SW 1271 (cell line): Measurements from ENCODE around the gene CSF1R.
A peak's percentile ranks its signal among the peaks of the same experiment; 100 is the strongest.

Experiments
- DNase-seq, 2 experiments: peaks; one replicate each; lab custom pipeline; 2025; lab: John Stamatoyannopoulos, UW

CSF1R gene

DNA sequence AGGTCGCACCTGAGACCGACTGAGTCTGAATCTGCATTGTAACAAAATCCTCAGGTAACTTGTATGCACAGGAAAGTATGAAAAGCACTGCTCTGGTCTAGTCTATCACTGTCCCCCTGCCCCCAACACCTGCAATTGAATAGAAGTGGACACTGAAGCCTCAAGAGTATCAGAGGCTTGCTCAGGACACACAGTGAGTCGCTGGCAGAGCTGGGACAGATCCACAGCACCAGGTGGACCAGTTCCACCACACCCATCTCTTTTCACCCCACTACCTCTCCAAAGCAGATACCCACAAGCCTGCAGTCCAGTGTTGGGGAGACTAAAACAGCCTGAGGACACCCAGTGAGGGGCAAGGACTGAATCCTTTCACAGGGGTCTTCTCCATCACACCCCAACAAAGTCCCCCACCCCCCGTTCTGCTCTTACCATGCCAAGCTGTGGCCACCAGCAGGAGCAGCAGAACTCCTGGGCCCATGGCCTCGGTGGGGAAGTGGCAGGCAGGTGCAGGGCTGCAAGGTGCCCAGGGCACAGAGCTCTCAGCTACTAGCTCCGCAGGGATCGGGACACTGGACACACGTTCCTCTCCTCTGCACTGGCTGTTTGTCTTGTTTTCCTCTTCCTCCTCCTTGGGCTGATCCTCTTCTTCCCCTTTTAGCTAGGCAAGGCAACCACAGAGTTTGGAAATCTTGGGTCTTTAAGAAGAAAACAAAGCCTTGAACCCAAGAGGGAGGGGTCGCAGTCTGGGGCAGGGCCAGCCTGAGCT, at the start of gene CSF1R:
Gene CSF1R, minus strand, starts transcription at position 605 of the 766 bp plus-strand sequence. Its CDS starts 127 bp downstream, at position 478.
- DNase-seq = no peak

DNA sequence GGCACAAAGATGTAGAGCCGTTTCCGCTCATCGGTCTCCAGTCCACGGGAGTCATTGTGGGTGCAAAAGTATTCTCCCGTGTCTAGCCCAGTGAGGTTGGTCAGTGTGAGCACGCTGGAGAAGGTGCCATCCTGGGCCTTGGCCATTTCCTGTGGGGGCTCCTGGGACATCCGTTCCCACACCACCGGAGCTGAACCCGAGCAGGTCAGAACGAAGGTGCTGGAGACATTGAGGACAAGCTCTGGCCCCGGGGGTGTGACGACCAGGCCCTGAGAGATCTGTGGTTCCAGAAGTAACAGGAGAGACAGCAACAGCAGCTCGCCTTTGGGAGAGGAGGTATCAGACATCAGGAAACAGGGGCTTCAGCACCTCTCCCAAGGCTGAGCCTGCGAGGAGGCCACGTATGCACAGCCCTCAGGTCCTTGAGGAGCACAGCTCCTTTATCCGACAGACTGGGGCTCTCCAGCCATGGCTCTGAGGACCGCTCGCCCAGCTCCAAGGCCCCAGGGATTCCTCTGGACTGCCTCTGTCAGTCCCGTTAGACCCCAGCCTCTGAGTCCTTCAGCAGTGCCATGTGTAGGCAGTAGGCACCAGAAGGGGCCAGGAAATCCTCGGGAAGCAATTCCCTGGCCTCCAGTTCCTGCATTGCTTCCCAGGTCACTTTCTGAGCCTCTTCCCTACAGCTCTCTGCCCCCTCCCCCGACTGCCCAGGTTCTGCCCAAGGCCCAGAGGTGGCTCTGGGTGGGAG, 49.4 kb upstream of the CSF1R start:
- DNase-seq = no peak

DNA sequence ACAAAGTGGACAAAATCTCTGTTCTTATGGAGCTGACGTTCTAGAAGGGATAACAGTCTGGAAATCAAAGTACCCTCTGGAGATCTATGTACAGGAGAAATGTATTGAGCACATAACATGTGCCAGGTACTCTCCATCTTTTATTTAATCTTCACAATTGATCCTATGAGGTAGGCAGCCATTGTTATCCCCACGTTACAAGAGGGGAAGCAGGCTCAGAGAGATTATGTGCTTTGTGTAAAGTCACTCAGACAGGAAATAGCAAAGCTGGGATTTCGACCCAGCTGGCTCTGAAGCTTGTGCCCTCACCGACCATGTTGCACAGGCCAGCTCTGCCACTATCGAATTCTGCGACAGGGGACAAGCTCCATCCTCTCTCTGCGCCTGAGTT, 47.8 kb upstream of the CSF1R start:
- DNase-seq = no peak

DNA sequence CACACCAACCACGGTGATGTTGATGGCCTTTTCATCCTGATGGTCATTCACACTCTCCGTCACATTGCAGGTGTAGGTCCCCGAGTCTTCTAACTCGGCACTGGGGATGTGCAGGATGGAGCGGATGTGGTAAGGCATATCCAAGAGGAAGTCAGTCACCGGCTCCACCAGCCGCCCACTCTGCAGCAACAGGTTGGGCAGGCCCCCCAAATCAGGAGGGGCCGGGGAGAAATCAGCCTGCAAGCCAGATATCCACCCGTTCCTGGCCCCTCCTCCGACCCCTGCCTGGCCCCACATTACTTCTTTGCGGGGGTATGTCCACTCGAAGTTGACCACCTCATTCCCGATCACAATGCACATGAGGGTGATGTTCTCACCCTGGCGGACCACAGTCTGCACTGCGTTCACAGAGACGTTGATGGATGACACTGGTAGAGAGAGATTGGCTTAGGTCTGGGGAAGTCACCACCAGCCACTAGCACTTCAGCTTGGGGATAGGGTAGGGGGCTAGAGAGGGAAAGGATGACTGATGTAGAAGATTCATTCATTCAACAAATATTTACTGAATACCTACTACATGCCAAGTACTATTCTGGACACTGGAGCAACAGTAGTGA, 47.3 kb upstream of the CSF1R start:
- DNase-seq = no peak

DNA sequence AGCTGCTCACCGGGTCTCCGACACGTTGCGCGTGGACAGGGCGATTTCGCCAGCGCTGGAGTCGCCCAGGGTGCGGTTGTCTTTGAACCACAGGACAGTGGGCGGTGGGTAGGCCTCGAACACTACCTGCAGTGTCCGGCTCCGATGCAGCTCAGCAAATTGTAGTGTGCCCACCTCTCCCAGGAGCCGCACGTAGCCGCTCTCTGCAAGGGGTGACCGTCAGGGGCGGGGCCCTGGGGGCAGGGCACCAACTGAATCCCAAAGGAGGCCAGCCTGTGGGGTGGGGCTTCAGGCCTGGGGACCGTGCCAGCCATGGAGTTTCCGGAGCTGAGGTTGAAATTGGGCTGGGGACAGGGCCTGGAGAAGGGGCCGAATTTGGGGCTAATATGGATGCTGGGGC, 46.4 kb upstream of the CSF1R start:
- DNase-seq = no peak

DNA sequence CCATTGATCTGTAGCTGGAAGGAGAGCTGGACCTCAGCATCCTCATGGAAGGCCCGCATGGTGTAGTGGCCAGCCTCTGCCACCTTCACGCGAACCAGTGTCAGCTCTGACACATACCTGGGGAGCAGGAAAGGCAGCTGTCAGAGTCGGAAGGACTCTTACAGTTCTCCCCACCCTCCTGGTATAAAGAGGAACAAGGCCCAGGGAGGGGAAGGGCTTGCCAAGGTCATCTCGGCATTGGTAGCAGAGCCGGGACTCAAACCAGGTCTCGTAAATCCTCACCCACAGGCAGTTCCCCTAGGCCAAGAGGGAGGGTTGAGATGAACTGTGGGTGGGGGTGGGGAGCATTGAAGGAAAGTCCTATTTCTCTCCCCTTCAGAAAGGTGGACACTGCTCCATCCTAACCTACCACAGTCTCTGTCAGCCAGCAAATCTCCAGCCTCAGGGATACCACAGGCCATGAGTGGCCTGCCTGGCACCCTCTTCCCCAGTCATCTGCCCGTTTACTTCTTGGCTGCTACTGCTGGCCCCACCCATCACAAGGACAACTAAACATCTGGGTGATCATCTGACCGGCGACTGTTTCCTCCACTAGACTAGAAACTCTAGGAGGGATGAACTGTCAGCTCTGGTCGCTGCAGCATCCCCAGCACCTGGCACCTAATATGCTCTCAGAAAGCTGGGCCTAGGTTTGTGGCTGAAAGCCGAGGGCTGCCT, 45.8 kb upstream of the CSF1R start:
- no peak for DNase-seq

DNA sequence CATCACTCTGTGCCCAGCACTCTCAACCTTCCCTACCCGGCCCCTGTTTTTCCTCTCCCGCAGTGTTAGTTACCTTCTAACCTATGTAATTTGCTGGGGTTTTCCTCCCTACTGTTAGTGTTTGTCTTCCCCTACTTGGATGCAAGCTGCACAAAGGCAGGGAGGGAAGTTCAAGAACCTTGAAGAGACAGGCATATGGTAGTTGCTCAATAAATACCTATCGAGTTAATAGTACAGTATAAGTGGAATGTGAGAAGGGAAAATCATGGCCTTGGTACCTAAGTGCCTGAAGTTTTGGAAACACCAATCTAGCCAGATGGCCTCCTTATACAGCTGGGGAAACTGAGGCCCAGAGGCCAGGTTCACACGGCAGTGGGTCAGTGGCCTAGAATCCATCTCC, 45.1 kb upstream of the CSF1R start:
- DNase-seq = no peak

DNA sequence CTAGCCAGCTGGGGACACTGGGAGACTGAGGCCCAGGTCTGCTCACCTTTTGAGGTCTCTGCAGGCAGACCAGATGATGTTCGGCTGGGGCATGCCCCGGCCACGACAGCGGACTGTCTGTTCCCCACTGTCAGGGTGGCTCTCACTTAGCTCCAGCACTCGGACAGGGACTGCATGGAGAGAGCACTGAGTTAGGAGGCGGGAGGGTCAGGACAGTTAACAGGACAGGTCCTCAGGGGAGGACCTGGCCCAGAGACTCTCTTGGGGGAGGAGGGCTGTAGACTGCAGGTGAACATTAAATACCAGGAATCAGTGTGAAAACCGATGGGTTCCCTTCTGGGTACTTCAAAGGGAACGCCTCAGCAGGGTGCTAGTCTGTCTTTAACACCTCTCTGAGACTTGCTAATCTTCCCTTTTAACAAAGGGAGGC, 44.2 kb upstream of the CSF1R start:
- DNase-seq = no peak

DNA sequence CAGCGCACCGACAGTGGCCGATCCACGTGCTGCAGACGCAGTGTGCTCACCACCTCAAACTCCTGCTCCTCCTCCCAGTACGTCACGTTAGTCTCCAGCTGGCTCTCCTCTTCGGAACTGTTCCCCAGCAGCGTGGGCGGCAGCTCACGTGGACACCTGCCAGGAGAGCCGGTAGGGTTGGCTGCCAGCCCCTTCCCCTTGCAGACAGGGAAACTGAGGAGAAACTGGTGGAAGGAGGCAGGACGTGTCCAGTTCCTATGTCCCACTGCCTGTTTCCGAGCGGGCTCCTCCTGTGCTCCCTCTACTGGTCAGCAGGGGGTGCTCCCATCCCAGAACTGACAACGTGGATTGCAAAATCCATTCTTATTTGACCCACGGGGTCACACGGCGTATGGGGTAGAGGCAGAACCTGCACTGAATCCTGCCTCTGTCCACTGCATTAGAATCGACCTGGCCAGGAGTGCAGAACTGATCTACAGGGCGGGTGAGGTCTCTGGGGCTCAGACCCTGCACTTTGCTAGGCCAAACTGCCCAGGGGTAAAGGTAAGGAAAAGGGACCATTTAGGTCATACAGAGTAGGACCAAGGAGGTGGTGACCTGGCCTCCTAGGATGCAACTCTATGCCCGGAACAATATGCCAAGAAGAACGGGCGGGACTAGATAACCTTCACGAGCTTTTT, 43.6 kb upstream of the CSF1R start:
- DNase-seq = peak in 1 of 2 experiments; percentile 47

DNA sequence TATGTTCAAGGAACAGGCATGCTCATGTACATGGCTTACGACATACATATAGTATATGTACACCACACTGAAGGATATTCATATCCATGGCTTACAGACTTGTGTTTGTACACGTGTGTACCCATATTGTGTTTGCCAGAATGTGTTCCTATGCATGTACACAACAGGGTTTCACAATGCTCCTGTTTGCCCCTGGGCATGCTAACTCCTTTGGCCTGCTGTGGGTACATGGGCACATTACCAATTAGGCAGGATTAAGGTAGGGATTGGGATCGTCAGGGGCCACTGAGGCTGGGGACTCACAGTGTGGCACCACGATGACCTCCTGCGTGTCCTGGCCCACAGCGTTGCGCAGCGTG, 43.1 kb upstream of the CSF1R start:
- DNase-seq = no peak

DNA sequence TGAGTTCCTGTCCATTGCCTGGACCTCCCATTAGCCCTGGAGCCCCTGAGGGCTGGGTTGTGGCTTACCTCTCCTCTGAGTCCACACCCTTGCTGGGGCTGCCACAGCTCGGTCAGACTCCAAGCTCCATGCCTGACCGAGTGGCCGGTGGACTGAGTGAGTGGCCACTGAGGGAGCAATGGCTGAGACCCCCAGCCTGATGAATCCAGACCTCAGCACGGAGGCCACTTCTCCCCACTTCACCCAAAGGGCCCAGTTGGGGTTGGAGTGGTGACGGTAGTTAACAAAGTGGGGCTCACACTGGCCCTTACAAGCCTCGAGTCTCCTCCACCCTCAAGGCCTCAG, 40.5 kb upstream of the CSF1R start:
- DNase-seq = no peak

DNA sequence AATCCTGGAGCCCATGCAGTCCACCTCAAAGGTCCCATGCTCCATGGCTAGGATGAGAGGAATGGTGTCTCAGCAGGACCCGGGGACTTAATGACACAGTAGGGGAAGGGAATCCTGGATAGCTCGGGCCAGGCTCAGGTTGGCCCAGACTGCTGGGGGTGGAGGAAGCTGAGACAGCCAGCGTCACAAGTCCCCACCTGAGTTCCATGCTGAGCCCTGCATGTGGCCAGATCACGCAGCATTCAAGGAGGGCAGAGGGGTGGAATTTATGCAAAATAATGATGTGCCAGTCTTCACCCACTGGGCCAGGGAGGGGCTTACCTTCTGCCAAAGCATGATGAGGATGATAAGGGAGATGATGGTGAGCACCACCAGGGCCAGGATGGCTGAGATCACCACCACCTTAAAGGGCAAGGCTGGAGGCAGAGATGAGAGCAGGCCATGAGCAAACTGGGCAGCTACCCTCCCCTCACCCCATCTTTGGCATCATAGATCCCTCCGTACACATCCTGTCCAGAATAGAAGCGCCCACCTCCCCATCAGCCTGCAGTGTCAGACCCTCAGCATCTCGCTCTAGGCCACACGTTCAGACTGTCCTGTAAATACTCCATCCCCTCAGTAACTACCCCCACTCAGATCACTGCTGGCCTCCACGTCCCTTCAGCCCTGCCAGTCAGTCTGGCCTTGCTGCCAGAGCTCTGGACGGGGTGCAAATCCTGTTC, 40.0 kb upstream of the CSF1R start:
- no peak for DNase-seq

DNA sequence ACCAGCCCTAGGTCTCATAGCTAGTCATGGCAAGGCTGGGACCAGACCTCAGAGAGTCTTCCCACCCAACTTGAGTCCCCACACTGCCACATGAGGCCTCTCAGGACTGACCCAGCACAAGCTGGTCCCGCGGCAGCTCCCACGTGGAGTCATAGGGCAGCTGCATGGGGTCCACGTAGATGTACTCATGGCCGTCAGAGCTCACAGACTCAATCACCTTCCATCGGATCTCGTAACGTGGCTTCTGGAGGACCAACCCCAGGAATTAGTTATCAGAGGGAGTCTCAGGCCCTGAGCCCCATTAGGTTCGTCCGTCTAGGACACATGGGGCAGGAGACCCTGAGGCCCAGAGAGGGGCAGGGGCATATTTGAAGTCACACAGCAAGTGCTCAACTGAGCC, 39.0 kb upstream of the CSF1R start:
- DNase-seq = no peak

DNA sequence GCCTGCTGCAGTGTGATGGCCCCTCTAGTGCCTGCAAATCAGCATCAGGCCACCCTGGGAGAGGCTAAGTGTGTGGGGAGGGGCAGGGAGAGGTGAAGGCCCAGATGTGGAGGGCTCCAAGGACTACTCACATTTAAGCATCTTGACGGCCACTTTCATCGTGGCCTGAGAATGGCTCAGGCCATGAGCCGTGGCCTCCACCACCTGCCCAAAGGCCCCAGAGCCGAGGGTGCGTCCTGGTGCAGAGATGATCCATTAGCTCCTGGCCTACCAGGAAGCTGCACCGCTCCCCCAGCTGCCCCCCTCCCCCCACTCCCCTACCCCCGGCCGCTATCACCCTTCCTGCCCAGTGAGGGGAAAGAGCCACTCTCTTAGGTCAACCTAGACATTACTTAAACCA, 38.2 kb upstream of the CSF1R start:
- no peak for DNase-seq

DNA sequence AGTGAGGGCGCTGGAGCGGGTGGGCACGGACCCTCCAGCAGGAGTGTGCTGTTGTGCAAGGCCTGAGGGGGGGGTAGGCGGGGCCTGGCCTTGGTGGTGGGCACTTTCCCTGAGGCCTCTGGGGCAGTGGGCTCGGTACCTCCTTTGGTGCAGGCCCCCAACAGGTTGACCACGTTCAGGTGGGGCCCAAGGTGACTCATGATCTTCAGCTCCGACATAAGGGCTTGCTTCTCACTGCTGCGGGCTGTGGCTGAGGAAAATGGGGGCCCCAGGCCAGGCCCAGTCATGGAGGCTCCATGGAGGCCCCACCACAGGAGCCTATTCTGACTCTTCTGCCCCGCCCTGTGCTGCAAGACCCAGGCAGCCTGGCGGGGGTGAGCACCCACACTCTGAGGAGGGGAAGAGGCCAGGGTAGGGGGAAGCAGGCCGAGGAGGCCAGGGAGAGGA, 37.8 kb upstream of the CSF1R start:
- no peak for DNase-seq

DNA sequence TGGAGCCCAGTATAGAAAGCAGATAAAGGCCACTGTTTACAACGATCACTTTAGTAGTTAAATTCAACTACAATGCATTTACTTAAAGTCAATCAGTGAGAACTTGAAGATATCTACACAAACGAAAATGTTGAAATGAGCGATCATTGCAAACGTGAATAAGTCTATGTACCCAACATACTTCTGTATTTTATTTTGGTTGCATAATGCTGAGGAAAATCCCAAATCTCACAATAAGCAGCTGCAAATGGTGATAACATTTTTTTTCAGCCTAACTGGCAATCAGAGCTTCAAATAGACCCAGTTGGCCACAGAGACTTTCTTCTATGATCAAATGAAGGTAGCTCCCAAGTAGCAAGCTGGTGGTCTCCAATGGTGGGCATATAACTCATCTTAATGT, 37.2 kb upstream of the CSF1R start:
- no peak for DNase-seq

DNA sequence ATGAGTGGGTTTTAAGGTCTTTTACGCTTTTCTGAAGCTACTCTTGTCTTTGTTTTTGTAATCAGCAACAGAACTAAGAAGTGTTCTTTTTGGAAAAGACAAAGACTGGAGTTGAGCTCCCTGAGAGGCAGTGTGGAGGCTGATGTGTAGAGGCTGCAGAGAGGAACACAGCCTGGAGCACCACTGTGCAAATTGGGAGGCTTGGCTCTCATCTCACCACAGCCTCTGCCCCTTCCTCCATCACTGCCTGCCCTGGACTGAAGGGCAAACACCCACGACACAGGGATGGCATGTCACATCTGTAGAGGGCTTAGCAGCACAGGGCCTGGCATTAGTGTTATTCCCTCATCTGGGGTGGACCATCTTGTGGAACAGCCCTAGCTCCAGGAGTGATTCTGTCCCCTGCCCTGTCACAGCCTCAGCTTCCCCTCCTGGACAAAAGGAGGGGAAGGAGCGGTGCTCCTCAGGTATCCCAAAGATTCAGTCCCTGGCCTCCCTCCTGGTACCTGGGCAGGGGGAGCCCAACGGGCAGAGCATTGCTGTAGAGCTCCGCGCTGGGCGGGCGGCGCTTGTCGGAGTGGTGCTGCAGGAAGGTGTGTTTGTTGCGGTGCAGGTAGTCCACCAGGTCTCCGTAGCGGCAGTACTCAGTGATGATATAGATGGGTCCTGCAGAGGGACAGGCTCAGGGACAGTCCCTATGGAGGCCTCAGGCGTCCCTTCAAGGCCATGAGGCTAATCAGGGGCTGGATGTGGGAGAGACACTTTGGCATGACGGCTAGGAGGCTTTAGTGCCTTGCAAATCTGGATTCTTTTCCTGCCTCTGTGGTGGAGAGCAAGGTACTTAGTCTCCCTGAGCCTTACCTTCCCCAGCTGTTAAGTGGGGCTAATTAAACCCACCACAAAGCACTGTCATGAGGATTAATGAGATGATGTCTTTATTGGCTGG, 36.5 kb upstream of the CSF1R start:
- no peak for DNase-seq

DNA sequence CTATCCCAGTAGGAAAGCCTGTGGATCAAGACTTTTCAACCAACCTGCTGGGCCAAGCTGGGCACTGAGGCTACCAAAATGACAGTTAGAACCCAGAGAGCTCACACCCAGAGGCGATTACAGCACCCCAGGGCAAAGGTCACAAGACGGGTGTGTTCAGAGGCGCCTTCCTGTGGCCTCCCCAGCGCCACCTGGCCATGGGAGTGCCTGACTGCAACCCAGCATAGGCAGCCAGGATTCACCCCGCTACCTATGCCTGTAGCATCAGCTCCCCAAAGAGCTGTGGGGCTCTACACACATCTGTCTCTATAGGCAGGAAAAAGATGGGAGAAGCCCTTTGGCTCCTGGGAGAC, 35.8 kb upstream of the CSF1R start:
- no peak for DNase-seq

DNA sequence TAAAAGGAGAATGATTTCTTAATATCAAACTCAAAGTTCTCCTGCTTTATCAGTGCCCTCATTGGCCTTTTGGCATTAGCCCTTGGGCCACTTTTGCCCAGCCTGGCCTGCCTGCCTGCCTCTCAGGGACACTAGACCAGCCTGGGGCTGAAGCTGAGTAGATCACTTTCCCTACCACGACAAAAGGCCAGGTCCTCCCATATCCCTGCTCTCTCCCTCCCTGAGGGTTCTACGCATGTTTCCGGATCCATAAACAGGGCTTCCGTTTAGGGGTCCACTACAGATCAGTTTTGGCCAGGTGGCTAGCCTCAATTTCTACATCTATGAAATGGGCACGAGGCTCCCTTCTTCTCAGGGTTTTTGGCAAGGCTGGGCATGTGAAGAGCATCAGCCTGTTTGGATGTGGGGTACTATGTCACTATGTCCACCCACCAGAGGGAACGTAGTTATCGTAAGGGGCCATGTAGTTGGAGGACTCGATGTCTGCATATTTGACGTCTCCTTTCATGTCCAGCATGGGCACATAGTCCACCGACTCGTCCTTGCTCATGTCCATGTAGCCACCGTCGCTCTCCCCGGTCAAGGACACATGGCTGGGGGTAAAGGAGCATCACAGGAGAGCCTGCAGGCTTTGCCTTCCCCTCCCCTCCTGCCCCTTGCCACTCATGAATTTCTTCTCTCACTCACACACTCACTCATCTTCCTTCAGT, 35.2 kb upstream of the CSF1R start:
- no peak for DNase-seq
